ENCODE measurements around the gene RASL10B. TPM values are rescaled to one million over a fixed set of nuclear protein-coding genes. Genes with fewer than 3 reads are reported as not detected.

Gene RASL10B
- polyA plus RNA-seq, 4 donors = 0.27 to 1.9 (median 1.1) TPM

DNA sequence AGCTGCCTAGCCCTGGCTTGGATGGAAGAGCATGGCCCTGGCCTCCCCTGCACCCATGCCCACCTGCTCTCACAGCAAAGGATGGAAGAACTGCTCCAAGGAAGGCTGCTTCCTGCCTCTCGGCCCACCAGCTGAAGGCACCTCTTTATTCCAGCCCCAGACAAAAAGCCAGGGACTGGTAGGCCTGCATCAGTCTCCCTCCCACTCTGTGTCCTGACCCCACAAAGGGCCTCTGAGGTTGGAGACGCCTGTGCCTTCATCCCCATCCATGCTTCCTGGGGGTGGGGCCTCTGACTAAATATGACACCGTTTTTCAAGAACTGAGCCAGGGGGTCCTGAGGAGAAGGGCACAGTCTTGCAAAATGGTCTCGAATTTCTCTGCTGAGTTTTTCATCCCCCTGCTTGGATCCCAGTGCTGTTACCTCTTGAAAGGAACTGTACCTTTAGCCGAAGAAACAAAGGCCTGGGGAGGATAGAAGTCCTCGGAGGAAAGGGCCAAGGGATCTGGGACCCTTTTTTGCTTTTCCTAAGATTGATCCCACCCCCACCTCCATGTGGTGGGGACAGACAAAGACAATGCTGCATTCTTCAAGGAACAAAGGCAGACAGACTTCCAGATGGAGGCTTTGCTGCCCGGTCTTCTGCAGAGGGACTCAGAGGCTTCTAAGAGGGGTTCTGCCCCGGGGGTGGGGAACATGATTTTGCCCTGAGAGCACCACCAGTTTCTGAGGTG lies 34.5 kb downstream of the RASL10B start:
- Histone ChIP-seq H3K4me3 (ENCODE audit: low read depth in 1 of 3, low read length in 3 of 3) (no peak overlapping the region), H3K27me3 (ENCODE audit: control insufficient read depth in 3 of 3, insufficient read depth in 3 of 3, low read length in 3 of 3) (no peaks in the 10 kb centered on the region), H3K4me1 (ENCODE audit: control insufficient read depth in 3 of 3, insufficient read depth in 2 of 3, low read depth in 1 of 3, low read length in 2 of 3) (peaks cover 0 to 8% (median 7%) of the 10 kb centered on the region in 3 donors), H3K9me3 (ENCODE audit: control insufficient read depth in 2 of 2, insufficient read depth in 1 of 2, low read depth in 1 of 2, low read length in 1 of 2) (no peaks in the 10 kb centered on the region), H3K36me3 (ENCODE audit: control insufficient read depth in 3 of 3, insufficient read depth in 2 of 3, low read depth in 1 of 3, low read length in 3 of 3) (no peaks in the 10 kb centered on the region), H3K27ac (ENCODE audit: low read depth in 1 of 3, low read length in 2 of 3) (no peak overlapping the region)
- DNase-seq = no peak
- 75 to 86% (median 85%) methylated on average over 8 of the region's 8 CpGs for WGBS, 3 donors
- no peak for FAIRE-seq

DNA sequence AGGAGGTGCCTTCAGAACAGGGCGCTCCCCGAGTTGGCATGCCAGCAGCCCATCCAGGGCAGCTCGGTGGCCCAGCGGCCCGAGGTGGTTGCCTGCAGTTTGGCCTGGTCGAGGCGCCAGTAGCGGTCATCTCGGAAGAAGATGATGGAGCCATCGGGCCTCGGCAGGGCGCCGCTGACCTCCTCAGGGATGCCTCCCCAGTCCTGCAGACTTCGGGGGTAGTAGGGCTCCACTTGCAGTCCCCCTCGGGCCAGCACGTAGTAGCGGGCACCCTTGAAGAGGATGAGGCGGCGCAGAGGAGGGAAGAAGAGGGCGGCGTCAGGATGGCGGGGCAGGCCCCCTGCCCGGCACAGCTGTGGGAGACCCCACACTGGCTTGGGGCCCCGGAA lies 35.0 kb downstream of the RASL10B start:
- no peak overlapping the region for H3K27ac ChIP-seq (ENCODE audit: low read depth in 1 of 3, low read length in 2 of 3)
- H3K27me3 ChIP-seq (ENCODE audit: control insufficient read depth in 3 of 3, insufficient read depth in 3 of 3, low read length in 3 of 3) = no peaks in the 10 kb centered on the region
- H3K36me3 ChIP-seq (ENCODE audit: control insufficient read depth in 3 of 3, insufficient read depth in 2 of 3, low read depth in 1 of 3, low read length in 3 of 3) = no peaks in the 10 kb centered on the region
- FAIRE-seq (no peak), DNase-seq (no peak)
- H3K4me1 ChIP-seq (ENCODE audit: control insufficient read depth in 3 of 3, insufficient read depth in 2 of 3, low read depth in 1 of 3, low read length in 2 of 3) = peaks cover 0 to 8% (median 7%) of the 10 kb centered on the region in 3 donors
- WGBS, 3 donors = 88 to 93% (median 93%) methylated on average over 23 to 24 of the region's 24 CpGs
- H3K4me3 ChIP-seq (ENCODE audit: low read depth in 1 of 3, low read length in 3 of 3) = no peak overlapping the region
- H3K9me3 ChIP-seq (ENCODE audit: control insufficient read depth in 2 of 2, insufficient read depth in 1 of 2, low read depth in 1 of 2, low read length in 1 of 2) = no peaks in the 10 kb centered on the region

DNA sequence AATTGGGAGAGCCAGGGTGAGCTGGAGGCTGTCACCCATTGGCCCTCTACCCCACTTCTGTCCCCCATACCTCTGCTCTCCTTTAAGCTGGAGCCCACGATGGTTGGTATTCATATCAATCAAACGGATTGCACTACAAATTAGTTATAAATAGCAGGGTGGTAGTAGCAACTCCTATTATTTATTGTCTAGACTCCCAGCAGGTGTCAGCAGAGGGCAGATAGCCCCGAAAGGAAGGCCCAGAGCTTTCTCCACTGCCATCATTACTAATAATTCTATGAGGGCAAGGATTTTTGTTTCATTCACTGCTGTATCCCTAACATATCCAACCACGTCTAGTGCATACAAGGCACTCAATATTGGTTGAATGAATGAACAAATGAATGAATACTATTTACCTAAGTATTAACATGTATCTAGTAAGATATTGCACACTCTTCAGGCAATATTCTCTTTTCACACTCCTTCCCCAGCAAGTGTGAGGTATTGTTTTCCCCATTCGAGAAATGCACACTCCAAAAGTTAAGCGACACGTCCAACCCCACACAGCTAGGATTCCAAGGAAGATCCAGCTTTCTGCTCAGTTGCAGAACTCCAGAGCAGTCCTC lies 35.6 kb downstream of the RASL10B start:
- 20 to 42% (median 28%) methylated on average over 7 of the region's 7 CpGs for WGBS, 3 donors
- Histone ChIP-seq H3K4me1 (ENCODE audit: control insufficient read depth in 3 of 3, insufficient read depth in 2 of 3, low read depth in 1 of 3, low read length in 2 of 3) (peaks cover 0 to 8% (median 7%) of the 10 kb centered on the region in 3 donors), H3K9me3 (ENCODE audit: control insufficient read depth in 2 of 2, insufficient read depth in 1 of 2, low read depth in 1 of 2, low read length in 1 of 2) (no peaks in the 10 kb centered on the region), H3K4me3 (ENCODE audit: low read depth in 1 of 3, low read length in 3 of 3) (no peak overlapping the region), H3K27me3 (ENCODE audit: control insufficient read depth in 3 of 3, insufficient read depth in 3 of 3, low read length in 3 of 3) (no peaks in the 10 kb centered on the region), H3K36me3 (ENCODE audit: control insufficient read depth in 3 of 3, insufficient read depth in 2 of 3, low read depth in 1 of 3, low read length in 3 of 3) (no peaks in the 10 kb centered on the region), H3K27ac (ENCODE audit: low read depth in 1 of 3, low read length in 2 of 3) (no peak overlapping the region)
- DNase-seq = peak; percentile 61 to 74
- FAIRE-seq = no peak

DNA sequence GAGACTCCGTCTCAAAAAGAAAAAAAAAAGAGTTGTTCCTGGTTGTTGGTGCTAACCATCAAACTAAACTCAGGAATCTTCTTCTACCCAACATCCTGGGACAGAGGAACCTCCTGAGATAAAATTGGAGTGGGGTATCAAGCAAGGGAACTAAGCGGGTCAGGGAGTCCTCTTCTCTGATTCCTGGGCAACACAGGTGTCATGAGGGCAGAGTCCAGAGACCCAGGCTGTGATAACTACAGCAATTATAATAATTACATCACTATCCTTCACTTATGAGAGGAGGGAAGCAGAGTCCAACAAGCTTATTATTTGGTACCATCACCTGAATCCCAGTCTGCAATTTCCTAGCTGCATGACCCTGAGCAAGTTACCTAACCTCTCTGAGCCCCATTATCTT lies 37.4 kb downstream of the RASL10B start:
- FAIRE-seq (no peak), DNase-seq (peak; percentile 36 to 85)
- no peaks in the 10 kb centered on the region for H3K36me3 ChIP-seq (ENCODE audit: control insufficient read depth in 3 of 3, insufficient read depth in 2 of 3, low read depth in 1 of 3, low read length in 3 of 3)
- no peaks in the 10 kb centered on the region for H3K9me3 ChIP-seq (ENCODE audit: control insufficient read depth in 2 of 2, insufficient read depth in 1 of 2, low read depth in 1 of 2, low read length in 1 of 2)
- H3K27ac ChIP-seq (ENCODE audit: low read depth in 1 of 3, low read length in 2 of 3) = no peak overlapping the region
- peaks cover 0 to 13% (median 8%) of the 10 kb centered on the region in 3 donors for H3K4me1 ChIP-seq (ENCODE audit: control insufficient read depth in 3 of 3, insufficient read depth in 2 of 3, low read depth in 1 of 3, low read length in 2 of 3)
- no peak overlapping the region for H3K4me3 ChIP-seq (ENCODE audit: low read depth in 1 of 3, low read length in 3 of 3)
- H3K27me3 ChIP-seq (ENCODE audit: control insufficient read depth in 3 of 3, insufficient read depth in 3 of 3, low read length in 3 of 3) = no peaks in the 10 kb centered on the region
- 31 to 63% (median 34%) methylated on average over 2 of the region's 2 CpGs for WGBS, 3 donors

DNA sequence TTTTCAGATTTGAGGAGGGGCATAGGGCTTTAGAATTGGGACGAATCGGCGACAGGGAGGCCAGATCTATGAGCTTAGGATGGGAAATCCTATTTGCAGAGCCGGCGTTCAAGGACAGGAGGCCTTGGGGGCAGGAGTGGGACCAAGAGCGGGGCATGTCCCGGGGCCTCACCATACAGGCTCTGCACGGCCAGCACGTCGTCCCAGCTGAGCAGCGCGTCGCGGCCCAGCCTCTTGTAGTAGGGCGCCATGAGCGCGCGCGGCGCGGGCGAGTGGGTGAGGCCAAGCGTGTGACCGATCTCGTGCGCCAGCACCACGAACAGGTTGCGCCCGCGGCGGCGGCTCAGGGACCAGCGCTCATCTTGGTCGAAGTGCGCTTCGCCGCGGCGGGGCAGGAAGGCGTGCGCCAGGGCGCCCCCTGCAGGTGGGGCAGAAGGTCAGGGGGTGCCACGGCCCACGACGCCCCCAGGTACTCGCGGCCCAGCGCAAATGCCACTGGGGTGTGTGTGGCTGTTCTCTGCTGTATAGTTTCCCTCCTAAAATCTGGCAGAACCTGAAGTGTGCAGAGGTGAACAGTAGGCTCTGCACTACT lies 38.6 kb downstream of the RASL10B start:
- Histone ChIP-seq H3K36me3 (ENCODE audit: control insufficient read depth in 3 of 3, insufficient read depth in 2 of 3, low read depth in 1 of 3, low read length in 3 of 3) (no peaks in the 10 kb centered on the region), H3K4me1 (ENCODE audit: control insufficient read depth in 3 of 3, insufficient read depth in 2 of 3, low read depth in 1 of 3, low read length in 2 of 3) (peaks cover 3 to 13% (median 9%) of the 10 kb centered on the region in 3 donors), H3K27me3 (ENCODE audit: control insufficient read depth in 3 of 3, insufficient read depth in 3 of 3, low read length in 3 of 3) (no peaks in the 10 kb centered on the region), H3K9me3 (ENCODE audit: control insufficient read depth in 2 of 2, insufficient read depth in 1 of 2, low read depth in 1 of 2, low read length in 1 of 2) (no peaks in the 10 kb centered on the region), H3K4me3 (ENCODE audit: low read depth in 1 of 3, low read length in 3 of 3) (no peak overlapping the region), H3K27ac (ENCODE audit: low read depth in 1 of 3, low read length in 2 of 3) (peak overlapping the region in 1 of 3 donors; percentile 50)
- FAIRE-seq = no peak
- WGBS, 3 donors = 95 to 97% (median 97%) methylated on average over 47 to 48 of the region's 48 CpGs
- DNase-seq = no peak

DNA sequence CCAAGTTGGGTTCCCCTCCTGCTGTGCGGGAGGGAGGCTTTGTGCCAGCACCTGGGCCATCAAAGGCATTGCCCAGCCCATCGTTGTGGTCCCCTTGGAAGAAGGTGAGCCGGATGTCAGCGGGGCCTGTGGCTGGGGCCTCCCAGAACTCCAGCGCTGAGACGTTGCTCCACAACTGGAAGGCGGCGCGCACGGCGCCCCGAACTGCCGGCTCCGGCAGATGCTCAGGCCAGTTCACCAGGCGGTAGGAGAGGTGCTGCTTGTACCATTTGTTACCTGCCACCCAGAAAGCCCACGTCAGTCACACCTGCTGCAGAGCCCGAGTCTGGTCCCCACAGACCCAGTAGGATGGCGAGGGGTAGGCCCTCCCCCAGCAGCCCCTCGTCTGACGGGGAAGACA lies 41.7 kb downstream of the RASL10B start:
- no peaks in the 10 kb centered on the region for H3K9me3 ChIP-seq (ENCODE audit: control insufficient read depth in 2 of 2, insufficient read depth in 1 of 2, low read depth in 1 of 2, low read length in 1 of 2)
- H3K4me3 ChIP-seq (ENCODE audit: low read depth in 1 of 3, low read length in 3 of 3) = no peak overlapping the region
- H3K4me1 ChIP-seq (ENCODE audit: control insufficient read depth in 3 of 3, insufficient read depth in 2 of 3, low read depth in 1 of 3, low read length in 2 of 3) = peaks cover 3 to 20% (median 9%) of the 10 kb centered on the region in 3 donors
- FAIRE-seq (no peak), DNase-seq (no peak)
- no peaks in the 10 kb centered on the region for H3K36me3 ChIP-seq (ENCODE audit: control insufficient read depth in 3 of 3, insufficient read depth in 2 of 3, low read depth in 1 of 3, low read length in 3 of 3)
- H3K27ac ChIP-seq (ENCODE audit: low read depth in 1 of 3, low read length in 2 of 3) = no peak overlapping the region
- no peaks in the 10 kb centered on the region for H3K27me3 ChIP-seq (ENCODE audit: control insufficient read depth in 3 of 3, insufficient read depth in 3 of 3, low read length in 3 of 3)
- WGBS, 3 donors = 84 to 87% (median 85%) methylated on average over 20 of the region's 20 CpGs

DNA sequence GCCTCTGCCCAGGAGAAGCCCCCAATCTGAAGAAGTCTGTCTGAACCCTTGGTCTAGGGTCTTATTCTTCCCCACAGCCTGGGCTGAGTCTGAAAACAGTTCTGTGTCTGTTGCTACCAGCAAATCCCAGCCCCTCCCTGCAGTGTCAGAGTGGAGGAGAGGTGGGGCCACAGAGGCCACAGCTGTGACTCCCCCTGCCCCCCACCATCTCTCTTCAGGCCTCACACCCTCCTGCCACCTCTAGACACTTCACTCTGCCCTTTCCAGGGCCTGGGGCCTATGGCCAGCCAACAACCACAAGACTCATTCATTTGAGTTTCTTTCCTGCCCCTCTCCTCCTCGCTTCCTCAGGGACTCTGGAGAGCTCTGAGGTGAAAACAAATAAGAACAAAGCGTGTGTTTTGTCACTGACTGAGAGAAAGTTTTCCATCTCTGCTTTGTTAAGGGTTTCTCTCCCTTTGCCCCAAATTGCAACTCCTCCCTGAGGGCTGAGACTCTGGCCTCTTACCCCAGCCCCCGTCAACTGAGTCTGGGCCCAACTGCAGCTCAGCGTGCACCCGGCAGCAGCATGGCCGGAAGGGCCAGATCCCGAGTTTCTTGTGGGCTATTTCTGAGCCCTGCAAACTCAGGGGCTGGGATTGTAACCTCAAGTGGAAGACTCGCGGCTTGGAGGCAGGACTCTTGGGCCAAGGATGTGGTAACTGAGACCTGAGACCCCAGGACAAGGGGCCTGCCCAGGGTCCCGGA lies 42.4 kb downstream of the RASL10B start:
- no peak overlapping the region for H3K4me3 ChIP-seq (ENCODE audit: low read depth in 1 of 3, low read length in 3 of 3)
- H3K27me3 ChIP-seq (ENCODE audit: control insufficient read depth in 3 of 3, insufficient read depth in 3 of 3, low read length in 3 of 3) = peaks cover 0 to 2% (median 0%) of the 10 kb centered on the region in 3 donors
- peaks cover 3 to 18% (median 8%) of the 10 kb centered on the region in 3 donors for H3K4me1 ChIP-seq (ENCODE audit: control insufficient read depth in 3 of 3, insufficient read depth in 2 of 3, low read depth in 1 of 3, low read length in 2 of 3)
- H3K9me3 ChIP-seq (ENCODE audit: control insufficient read depth in 2 of 2, insufficient read depth in 1 of 2, low read depth in 1 of 2, low read length in 1 of 2) = no peaks in the 10 kb centered on the region
- H3K36me3 ChIP-seq (ENCODE audit: control insufficient read depth in 3 of 3, insufficient read depth in 2 of 3, low read depth in 1 of 3, low read length in 3 of 3) = peaks cover 0 to 2% (median 0%) of the 10 kb centered on the region in 3 donors
- 63 to 84% (median 78%) methylated on average over 10 of the region's 10 CpGs for WGBS, 3 donors
- DNase-seq (no peak), FAIRE-seq (no peak)
- H3K27ac ChIP-seq (ENCODE audit: low read depth in 1 of 3, low read length in 2 of 3) = peak overlapping the region in 1 of 3 donors; percentile 61

DNA sequence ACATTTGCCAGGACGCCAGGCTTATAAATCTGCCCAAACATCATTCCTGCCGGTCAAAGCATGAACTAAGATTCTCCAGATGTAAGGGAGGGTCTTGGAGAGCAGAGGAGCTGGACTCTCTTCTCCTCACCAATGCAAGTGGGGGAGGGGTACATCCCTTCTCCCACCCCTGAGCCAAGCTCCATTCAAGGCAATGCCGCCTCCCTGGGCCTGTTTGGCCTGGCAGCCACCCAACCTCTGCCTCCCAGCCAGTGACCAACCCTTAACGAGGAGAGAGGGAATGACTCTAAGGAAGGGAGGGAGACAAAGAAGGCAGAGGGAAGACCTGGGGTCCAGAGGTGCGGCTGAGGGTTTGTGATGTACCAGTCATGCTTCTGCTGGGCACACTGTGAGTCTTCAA lies 43.1 kb downstream of the RASL10B start:
- H3K27ac ChIP-seq (ENCODE audit: low read depth in 1 of 3, low read length in 2 of 3) = peak overlapping the region in 1 of 3 donors; percentile 61
- no peaks in the 10 kb centered on the region for H3K9me3 ChIP-seq (ENCODE audit: control insufficient read depth in 2 of 2, insufficient read depth in 1 of 2, low read depth in 1 of 2, low read length in 1 of 2)
- DNase-seq = peak in 1 of 2 donors; percentile 27
- peaks cover 0 to 2% (median 0%) of the 10 kb centered on the region in 3 donors for H3K27me3 ChIP-seq (ENCODE audit: control insufficient read depth in 3 of 3, insufficient read depth in 3 of 3, low read length in 3 of 3)
- H3K36me3 ChIP-seq (ENCODE audit: control insufficient read depth in 3 of 3, insufficient read depth in 2 of 3, low read depth in 1 of 3, low read length in 3 of 3) = peaks cover 0 to 2% (median 0%) of the 10 kb centered on the region in 3 donors
- no peak overlapping the region for H3K4me3 ChIP-seq (ENCODE audit: low read depth in 1 of 3, low read length in 3 of 3)
- no peak for FAIRE-seq
- 36 to 56% (median 51%) methylated on average over 5 of the region's 5 CpGs for WGBS, 3 donors
- H3K4me1 ChIP-seq (ENCODE audit: control insufficient read depth in 3 of 3, insufficient read depth in 2 of 3, low read depth in 1 of 3, low read length in 2 of 3) = peaks cover 3 to 12% (median 4%) of the 10 kb centered on the region in 3 donors
